ENCODE data around the gene BEND7.
A peak's percentile ranks its signal among the peaks of the same experiment; 100 is the strongest.
"Not testable (repeated sequence)": the region's sequence is repeated elsewhere in the genome, so short reads cannot be mapped to it uniquely, and the experiment has no call there.

Gene BEND7

DNA sequence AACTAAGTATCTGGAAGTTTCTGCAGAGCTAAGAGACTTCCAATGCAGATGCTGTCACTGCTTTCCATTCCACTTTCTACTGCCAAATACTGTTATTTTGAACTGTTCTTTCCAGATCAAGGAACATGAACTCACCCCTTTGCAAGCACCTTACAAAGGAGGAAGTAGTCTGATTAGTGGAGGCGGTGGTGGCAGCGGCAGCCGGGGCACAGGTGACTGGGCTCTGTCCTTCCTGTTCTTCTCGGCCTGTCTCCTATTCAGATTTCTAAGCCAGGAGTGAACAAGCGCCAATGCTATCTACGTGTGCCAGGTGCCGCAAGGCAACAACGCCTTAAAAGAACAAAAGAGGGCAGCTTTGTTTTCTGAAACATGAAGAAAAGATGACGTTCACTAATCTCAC, 44.9 kb downstream of the BEND7 start:
- no peak for DNase-seq (ENCODE audit: low read depth in 2 of 2, low spot score in 1 of 2)

GRCh38 chr10:13483073-13483472, 45.7 kb downstream of the BEND7 start:
- no peak for DNase-seq (ENCODE audit: low read depth in 2 of 2, low spot score in 1 of 2)

DNA sequence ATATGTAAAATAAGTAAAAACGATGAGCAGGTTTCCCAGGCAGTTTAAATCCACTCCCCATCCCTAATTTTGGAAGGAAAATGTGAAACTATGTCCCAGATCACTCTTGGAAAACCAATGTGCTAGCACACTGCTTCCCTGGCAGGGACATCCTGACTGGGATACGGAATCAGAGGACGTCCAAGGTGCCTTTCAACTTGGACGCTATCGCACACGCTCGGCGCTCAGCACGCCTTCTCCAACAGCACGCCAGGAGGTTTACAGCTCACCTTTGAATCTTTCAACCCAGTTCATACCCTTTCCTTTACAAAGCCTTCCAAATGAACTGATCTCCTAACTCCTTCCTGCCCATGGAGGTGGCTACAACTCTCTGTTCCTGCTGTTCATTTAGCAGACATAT, 47.1 kb downstream of the BEND7 start:
- no peak for DNase-seq (ENCODE audit: low read depth in 2 of 2, low spot score in 1 of 2)

- no peak for DNase-seq (ENCODE audit: low read depth in 2 of 2, low spot score in 1 of 2)
Observed at GRCh38 chr10:13475124-13475523, 53.7 kb downstream of the BEND7 start.

DNA sequence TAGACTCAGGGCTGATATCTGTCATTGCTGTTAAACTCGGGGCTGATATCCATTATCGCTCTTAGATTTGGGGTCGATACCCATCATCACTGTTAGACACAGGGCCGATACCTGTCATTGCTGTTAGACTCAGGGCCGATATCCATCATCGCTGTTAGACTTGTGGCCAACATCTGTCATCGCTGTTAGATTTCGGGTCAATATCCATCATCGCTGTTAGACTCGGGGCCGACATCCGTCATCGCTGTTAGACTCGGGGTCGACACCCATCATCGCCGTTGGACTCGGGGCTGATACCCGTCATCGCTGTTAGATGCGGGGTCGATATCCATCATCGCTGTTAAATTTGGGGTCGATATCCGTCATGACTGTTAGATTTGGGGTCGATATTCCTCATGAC, 54.8 kb downstream of the BEND7 start:
- DNase-seq (ENCODE audit: low read depth in 2 of 2, low spot score in 1 of 2): no peak

DNA sequence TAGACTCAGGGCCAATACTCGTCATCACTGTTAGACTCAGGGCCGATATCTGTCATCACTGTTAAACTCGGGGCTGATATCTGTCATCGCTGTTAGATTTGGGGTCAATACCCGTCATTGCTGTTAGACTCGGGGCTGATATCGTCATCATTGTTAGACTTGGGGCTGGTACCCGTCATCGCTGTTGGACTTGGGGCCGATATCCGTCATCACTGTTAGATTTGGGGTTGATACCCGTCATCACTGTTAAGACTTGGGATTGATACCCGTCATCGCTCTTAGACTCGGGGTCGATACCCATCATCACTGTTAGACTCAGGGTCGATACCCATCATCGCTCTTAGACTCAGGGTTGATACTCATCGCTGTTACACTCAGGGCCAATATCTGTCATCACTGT, 56.5 kb downstream of the BEND7 start:
- DNase-seq (ENCODE audit: low read depth in 2 of 2, low spot score in 1 of 2): no peak

GRCh38 chr10:13470270-13470669, 58.5 kb downstream of the BEND7 start:
- DNase-seq (ENCODE audit: low read depth in 2 of 2, low spot score in 1 of 2): no peak

DNA sequence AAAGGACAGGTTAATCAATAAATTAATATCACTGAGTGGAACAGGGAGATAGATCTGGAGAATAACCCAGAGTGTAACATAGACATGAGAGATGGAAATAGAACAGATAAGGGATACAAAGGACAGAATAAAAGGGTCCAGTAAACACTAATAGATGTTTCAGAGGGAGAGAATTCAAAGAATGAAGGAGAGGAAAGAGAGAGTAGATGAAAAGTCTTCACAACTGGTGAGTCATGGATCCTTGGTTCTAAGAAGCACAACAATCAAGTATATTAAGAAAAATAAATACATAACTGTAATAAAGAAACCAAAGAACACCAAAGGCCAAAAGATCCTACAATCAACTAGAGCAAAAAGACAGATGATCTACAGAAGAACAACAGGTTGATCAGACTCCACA, 66.3 kb downstream of the BEND7 start:
- DNase-seq (ENCODE audit: low read depth in 2 of 2, low spot score in 1 of 2): no peak

GRCh38 chr10:13458687-13459012, 70.2 kb downstream of the BEND7 start:
- DNase-seq (ENCODE audit: low read depth in 2 of 2, low spot score in 1 of 2): no peak

- DNase-seq (ENCODE audit: low read depth in 2 of 2, low spot score in 1 of 2): no peak
Observed at GRCh38 chr10:13457958-13458686, 70.7 kb downstream of the BEND7 start.

DNA sequence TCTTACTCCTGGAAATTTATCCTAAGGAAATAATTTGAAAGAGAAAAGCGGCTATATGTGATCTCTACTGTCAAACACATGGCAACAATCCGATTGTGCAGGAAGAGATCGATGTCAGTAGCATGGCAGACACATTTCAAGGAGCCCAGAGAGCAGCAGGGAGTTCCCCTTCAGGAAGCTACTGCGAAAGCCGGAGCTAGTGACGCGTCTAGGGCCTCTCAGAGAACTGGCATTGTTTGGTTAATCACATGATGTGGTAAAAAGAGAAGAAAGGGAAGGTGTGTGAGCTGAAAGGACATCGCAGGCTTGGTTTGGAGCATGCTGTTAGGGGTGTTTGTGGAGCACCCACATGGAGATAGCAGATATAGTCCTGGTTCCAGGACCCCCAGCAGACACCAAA, 74.9 kb downstream of the BEND7 start:
- no peak for DNase-seq (ENCODE audit: low read depth in 2 of 2, low spot score in 1 of 2)

GRCh38 chr10:13450069-13450468, 78.7 kb downstream of the BEND7 start:
- DNase-seq (ENCODE audit: low read depth in 2 of 2, low spot score in 1 of 2): no peak

GRCh38 chr10:13449296-13449695, 79.5 kb downstream of the BEND7 start:
- DNase-seq (ENCODE audit: low read depth in 2 of 2, low spot score in 1 of 2): no peak

- DNase-seq (ENCODE audit: low read depth in 2 of 2, low spot score in 1 of 2): no peak
Observed at GRCh38 chr10:13448216-13448615, 80.6 kb downstream of the BEND7 start.

DNA sequence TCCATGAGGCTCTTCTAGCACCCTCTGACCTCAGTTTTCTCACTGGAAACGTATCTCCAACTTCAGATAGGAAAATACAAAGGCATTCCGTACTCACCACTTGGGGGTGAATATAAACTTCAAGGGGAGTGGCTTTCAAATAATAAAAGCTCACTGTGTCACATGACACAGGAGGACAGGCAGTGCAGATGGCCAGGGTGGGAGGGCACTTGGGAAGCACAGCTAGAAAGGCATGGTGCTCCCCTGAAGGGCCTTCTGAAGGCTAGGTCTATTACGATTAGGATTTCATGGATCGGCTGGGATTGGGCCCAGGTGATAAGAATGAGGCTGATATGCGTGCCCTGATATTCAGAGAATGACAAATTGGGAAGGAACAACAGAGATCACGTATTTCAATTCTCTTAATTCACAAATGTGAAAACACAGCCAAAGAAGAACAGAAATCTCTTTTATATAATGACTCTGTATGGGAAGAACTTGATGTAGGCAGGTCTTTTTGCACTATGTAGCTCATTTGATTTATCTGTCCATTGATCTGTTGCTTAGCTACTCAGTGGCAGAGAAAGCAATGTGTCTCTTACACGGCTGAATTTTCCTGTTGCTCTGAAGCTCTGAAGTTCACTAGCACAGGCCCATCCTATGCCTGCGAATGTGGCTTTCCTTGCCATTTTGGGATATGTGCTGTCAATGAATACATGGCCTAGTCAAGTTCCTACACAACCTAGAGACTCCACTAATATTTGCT, 83.0 kb downstream of the BEND7 start:
- DNase-seq (ENCODE audit: low read depth in 2 of 2, low spot score in 1 of 2): no peak

DNA sequence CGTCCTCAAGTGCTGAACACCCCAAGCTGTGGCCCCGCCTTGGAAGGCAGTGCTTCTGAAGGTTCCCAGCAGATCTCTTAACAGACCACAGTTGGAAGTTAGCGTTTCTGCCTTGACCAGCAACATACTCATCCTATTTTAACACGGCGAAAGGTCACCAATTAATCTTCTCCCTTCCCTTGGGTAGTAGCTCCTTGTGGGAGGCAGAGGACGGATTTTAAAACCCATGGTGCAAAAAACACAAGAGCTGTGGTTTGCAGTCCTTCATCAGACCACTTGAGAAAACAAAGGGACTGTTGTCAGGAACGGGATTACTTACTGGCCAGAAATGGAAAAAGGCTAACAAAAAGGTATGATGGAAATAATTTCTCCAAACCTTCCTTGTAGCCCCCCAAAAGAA, 87.3 kb downstream of the BEND7 start:
- DNase-seq (ENCODE audit: low read depth in 2 of 2, low spot score in 1 of 2): no peak

DNA sequence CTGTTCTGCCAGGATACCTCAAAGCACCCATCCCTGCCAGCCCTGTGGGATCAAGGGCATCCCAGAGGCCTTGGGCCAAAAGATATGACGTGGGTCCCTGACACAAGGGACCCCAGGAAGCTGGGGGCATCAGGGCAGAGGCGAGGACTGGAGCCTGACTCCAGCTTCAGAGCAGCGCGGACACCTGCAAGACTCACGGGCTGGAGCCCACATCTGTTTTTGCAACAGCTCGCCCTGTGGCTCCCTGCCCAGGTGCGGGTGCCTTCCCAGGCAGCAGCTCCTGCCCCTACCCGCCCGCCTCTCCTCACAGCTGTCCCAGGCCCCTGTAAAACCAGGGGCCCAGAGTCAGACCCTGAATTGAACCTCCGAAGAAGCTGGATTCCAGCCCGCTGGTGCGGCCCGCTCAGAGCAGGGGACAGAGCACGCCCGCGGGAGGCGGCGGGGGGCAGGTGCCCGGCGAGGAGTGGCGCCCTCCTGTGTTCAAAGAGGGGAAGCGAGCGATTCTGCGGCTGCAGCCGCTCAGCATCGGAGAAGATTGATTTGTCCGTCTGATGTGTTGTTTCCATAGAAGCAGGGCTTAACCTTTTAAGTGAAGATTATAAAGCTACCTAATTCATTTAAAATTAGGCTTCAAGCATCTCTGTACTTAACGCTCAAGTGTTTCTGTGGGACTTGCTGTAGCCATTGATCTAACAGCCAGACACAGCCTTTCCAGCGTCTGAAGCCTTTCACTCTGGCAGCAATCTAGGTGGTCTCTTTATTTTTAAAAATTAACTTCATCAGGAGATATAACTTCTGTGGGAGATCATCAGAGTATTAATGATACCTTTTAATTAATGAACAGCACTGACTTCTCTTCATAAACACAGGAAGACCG, 88.4 kb downstream of the BEND7 start:
- DNase-seq (ENCODE audit: low read depth in 2 of 2, low spot score in 1 of 2): peak in 1 of 2 donors; percentile 45

DNA sequence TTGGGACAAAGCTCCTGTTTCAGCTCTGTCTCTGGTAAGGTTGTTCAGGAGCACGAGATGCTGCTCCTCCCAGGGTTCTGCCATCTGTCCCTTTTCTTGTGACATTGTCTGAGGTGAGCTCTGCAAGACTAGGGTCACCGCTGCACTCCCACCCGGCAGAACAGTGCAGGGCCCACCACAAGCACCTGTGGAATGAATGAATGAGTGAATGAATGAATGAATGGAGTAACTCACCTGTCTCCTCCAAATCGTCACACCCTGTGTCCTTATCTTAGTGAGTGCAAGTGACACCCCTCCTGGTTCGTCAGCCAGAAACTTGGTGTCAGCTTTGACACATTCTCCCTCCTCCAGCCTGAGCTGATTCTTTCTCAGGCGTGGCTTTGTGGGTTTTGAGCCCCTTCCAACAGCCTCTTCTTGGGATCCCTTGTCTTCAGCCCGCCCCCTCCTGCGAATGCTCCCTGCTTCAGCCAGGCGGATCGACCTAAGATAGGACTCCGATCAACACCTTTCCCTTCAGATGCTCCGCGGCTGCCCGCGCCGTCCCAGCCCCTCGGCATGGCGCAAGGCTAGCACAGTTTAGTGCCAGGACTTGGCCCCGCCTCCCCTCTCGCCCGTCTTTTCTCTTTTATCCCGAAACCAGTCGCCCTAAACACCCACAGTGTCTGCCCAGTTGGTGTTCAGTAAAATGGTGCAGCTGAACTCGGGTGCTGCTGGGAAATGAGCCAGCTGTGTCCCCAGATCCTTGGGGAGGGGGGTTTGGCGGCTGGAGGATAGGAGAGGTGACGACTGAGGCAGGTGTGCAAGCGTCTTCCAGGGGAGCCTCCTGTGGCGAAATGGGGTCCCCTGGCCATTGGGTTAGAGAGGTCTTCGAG, 89.3 kb downstream of the BEND7 start:
- DNase-seq (ENCODE audit: low read depth in 2 of 2, low spot score in 1 of 2): no peak

GRCh38 chr10:13437026-13437555, 91.7 kb downstream of the BEND7 start:
- DNase-seq (ENCODE audit: low read depth in 2 of 2, low spot score in 1 of 2): no peak

DNA sequence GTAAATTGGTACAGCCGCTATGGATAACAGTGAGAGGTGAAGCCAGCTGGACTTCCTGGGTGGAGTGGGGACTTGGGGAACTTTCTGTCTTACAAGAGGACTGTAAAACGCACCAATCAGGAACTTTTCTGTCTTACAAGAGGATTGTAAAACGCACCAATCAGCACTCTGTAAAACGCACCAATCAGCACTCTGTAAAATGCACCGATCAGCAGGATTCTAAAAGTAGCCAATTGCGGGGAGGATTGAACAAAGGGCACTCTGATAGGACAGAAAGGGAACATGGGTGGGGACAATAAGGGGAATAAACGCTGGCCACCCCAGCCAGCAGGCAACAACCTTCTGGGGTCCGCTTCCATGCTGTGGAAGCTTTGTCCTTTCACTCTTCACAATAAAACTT, 100.9 kb downstream of the BEND7 start:
- DNase-seq (ENCODE audit: low read depth in 2 of 2, low spot score in 1 of 2): not testable (repeated sequence)

DNA sequence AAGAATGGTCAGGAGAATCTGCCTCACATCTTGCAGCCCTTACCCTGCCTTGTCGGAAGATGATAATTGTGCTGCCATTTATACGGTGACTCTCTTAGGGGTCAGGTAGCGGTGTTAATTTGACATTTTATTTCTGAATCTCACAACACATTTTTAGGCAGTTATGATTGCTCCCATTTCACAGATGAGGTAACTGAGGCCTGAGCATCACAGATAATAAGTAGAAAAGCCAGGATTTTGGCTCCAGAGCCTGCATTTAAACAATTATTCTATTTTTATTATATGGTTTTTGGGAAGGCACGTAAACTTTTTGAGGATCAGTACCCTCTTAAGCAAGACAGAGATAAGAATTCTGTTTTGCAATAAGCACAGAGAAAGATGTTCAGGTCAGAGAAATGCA, 103.4 kb downstream of the BEND7 start:
- no peak for DNase-seq (ENCODE audit: low read depth in 2 of 2, low spot score in 1 of 2)
